Measurements from ENCODE around the gene FBXO24. TPM values are rescaled to one million over a fixed set of nuclear protein-coding genes. Genes with fewer than 3 reads are reported as not detected.
A peak's percentile ranks its signal among the peaks of the same experiment; 100 is the strongest.

The FBXO24 gene
- total RNA-seq, 1 donor from 2014 or later: 0.52 TPM

DNA sequence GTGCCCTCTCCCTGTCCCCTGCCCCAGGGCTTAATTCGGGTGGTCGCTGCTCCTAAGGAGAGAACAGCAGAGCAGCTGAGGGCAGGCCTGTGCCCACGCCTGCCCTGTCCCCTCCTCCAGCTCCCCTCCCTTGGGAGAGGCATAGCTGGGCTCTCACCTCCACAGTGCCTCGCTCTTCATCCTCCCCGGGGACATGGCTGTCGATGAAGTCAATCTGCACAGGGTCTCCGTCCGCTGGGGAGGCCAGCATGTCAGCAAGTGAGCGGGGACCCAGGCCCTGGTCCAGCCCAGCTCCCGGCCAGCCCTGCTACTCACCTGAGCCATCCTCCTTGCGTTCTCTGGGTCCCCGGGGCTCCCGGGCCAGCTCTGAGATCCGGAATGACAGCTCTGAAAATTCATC, 8.6 kb upstream of the FBXO24 start:
- TF ChIP-seq, protein P1, sequence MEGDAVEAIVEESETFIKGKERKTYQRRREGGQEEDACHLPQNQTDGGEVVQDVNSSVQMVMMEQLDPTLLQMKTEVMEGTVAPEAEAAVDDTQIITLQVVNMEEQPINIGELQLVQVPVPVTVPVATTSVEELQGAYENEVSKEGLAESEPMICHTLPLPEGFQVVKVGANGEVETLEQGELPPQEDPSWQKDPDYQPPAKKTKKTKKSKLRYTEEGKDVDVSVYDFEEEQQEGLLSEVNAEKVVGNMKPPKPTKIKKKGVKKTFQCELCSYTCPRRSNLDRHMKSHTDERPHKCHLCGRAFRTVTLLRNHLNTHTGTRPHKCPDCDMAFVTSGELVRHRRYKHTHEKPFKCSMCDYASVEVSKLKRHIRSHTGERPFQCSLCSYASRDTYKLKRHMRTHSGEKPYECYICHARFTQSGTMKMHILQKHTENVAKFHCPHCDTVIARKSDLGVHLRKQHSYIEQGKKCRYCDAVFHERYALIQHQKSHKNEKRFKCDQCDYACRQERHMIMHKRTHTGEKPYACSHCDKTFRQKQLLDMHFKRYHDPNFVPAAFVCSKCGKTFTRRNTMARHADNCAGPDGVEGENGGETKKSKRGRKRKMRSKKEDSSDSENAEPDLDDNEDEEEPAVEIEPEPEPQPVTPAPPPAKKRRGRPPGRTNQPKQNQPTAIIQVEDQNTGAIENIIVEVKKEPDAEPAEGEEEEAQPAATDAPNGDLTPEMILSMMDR (IDR thresholded peaks at IDR 0.05; ENCODE audit: insufficient read depth, low read depth, low read length): no peak
- TF ChIP-seq EZH2 (IDR thresholded peaks at IDR 0.05; ENCODE audit: insufficient read depth, low read length): no peak
- Mint-ChIP-seq H3K27ac (ENCODE audit: unreplicated experiment) (no peak overlapping the region), H3K9me3 (ENCODE audit: unreplicated experiment) (no peaks in the 10 kb centered on the region), H3K27me3 (ENCODE audit: low read depth, unreplicated experiment) (no peaks in the 10 kb centered on the region), H3K36me3 (ENCODE audit: low read depth, unreplicated experiment) (peaks cover 11% of the 10 kb centered on the region), H3K4me3 (ENCODE audit: unreplicated experiment) (no peak overlapping the region), H3K4me1 (ENCODE audit: low read depth, unreplicated experiment) (peaks cover 3% of the 10 kb centered on the region)
- H2AFZ ChIP-seq (ENCODE audit: low read depth, low read length): no peak overlapping the region
- no peaks in the 10 kb centered on the region for H3K4me1 ChIP-seq (ENCODE audit: insufficient read depth, low read length)
- peaks cover 26% of the 10 kb centered on the region for H4K20me1 ChIP-seq (ENCODE audit: insufficient read depth, low read length)
- no peak overlapping the region for H3K9ac ChIP-seq (ENCODE audit: low read length)
- FAIRE-seq (no peak), DNase-seq (ENCODE audit: low read depth) (no peak)
- H3K4me3 ChIP-seq (ENCODE audit: insufficient read depth, low read depth, low read length): no peak overlapping the region
- peaks cover 19% of the 10 kb centered on the region for H3K79me2 ChIP-seq (ENCODE audit: insufficient read depth, low read length)
- no peak overlapping the region for H3K4me2 ChIP-seq (ENCODE audit: low read length)
- no peaks in the 10 kb centered on the region for H3K9me3 ChIP-seq (ENCODE audit: insufficient read depth, low read depth, low read length)
- peaks cover 18% of the 10 kb centered on the region for H3K36me3 ChIP-seq (ENCODE audit: insufficient read depth, low read length)
- no peaks in the 10 kb centered on the region for H3K27me3 ChIP-seq (ENCODE audit: insufficient read depth, low read length)
- no peak overlapping the region for H3K27ac ChIP-seq (ENCODE audit: low read depth, low read length)

- peaks cover 18% of the 10 kb centered on the region for H3K36me3 ChIP-seq (ENCODE audit: insufficient read depth, low read length)
- Mint-ChIP-seq H3K9me3 (ENCODE audit: unreplicated experiment) (no peaks in the 10 kb centered on the region), H3K4me1 (ENCODE audit: low read depth, unreplicated experiment) (peaks cover 12% of the 10 kb centered on the region), H3K36me3 (ENCODE audit: low read depth, unreplicated experiment) (peaks cover 12% of the 10 kb centered on the region), H3K27me3 (ENCODE audit: low read depth, unreplicated experiment) (no peaks in the 10 kb centered on the region), H3K4me3 (ENCODE audit: unreplicated experiment) (peak overlapping the region; percentile 50), H3K27ac (ENCODE audit: unreplicated experiment) (peak overlapping the region; percentile 41)
- H3K9ac ChIP-seq (ENCODE audit: low read length): no peak overlapping the region
- peaks cover 7% of the 10 kb centered on the region for H3K4me1 ChIP-seq (ENCODE audit: insufficient read depth, low read length)
- H2AFZ ChIP-seq (ENCODE audit: low read depth, low read length): no peak overlapping the region
- no peaks in the 10 kb centered on the region for H3K27me3 ChIP-seq (ENCODE audit: insufficient read depth, low read length)
- H3K4me2 ChIP-seq (ENCODE audit: low read length): no peak overlapping the region
- no peak overlapping the region for H3K4me3 ChIP-seq (ENCODE audit: insufficient read depth, low read depth, low read length)
- DNase-seq (ENCODE audit: low read depth) (no peak), FAIRE-seq (no peak)
- no peak overlapping the region for H3K27ac ChIP-seq (ENCODE audit: low read depth, low read length)
- no peak for TF ChIP-seq EZH2 (IDR thresholded peaks at IDR 0.05; ENCODE audit: insufficient read depth, low read length)
- TF ChIP-seq, protein P1 (IDR thresholded peaks at IDR 0.05; ENCODE audit: insufficient read depth, low read depth, low read length): no peak
- peaks cover 36% of the 10 kb centered on the region for H4K20me1 ChIP-seq (ENCODE audit: insufficient read depth, low read length)
- H3K79me2 ChIP-seq (ENCODE audit: insufficient read depth, low read length): peaks cover 29% of the 10 kb centered on the region
- H3K9me3 ChIP-seq (ENCODE audit: insufficient read depth, low read depth, low read length): no peaks in the 10 kb centered on the region
These were observed 7.6 kb upstream of the FBXO24 start for GRCh38 chr7:100578246-100579183.
